Measurements from ENCODE around the gene CADPS.

CADPS gene

DNA sequence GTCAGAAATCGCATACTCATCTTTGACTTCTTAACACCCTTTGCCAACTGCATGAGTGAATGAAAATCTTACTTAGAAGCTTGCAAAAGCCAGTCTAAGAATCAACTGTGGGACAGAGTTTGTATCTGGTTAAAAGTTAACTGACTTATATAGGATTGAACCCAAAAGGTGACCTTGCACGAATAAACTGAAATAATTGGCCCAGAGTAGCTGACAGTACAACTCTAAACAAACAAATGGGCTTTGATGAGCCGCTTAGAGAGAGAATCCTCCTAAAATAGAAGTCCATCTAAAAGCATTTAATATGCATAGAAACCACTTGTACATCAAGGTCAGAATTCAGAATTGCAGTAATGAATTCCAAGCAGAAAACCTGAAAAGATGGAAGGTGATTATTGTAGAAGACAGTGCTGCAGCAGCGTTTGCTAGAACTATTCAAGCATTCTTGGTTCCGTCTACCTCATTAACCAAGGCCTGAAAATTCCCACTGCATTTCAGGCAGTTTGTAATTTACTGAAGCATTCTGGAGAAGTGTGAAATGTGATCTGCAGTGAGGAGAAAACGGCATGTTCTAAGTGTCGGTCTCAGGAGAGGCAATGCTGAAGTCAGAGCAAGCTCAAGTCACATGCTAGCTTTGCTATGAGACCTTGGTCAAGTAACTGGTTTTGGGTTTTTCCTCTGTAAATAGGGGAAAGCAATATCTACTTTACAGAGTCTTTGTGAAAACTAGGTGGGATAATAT, 103.7 kb downstream of the CADPS start:
- TF ChIP-seq, protein P1, sequence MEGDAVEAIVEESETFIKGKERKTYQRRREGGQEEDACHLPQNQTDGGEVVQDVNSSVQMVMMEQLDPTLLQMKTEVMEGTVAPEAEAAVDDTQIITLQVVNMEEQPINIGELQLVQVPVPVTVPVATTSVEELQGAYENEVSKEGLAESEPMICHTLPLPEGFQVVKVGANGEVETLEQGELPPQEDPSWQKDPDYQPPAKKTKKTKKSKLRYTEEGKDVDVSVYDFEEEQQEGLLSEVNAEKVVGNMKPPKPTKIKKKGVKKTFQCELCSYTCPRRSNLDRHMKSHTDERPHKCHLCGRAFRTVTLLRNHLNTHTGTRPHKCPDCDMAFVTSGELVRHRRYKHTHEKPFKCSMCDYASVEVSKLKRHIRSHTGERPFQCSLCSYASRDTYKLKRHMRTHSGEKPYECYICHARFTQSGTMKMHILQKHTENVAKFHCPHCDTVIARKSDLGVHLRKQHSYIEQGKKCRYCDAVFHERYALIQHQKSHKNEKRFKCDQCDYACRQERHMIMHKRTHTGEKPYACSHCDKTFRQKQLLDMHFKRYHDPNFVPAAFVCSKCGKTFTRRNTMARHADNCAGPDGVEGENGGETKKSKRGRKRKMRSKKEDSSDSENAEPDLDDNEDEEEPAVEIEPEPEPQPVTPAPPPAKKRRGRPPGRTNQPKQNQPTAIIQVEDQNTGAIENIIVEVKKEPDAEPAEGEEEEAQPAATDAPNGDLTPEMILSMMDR (IDR thresholded peaks at IDR 0.05; ENCODE audit: low read depth, low read length) = no peak
- DNase-seq (ENCODE audit: low read depth in 2 of 2) = no peak
- no peak overlapping the region for H3K4me3 ChIP-seq (replicated peaks in 1 of 2; ENCODE audit: low read depth in 2 of 2, low read length in 2 of 2)

DNA sequence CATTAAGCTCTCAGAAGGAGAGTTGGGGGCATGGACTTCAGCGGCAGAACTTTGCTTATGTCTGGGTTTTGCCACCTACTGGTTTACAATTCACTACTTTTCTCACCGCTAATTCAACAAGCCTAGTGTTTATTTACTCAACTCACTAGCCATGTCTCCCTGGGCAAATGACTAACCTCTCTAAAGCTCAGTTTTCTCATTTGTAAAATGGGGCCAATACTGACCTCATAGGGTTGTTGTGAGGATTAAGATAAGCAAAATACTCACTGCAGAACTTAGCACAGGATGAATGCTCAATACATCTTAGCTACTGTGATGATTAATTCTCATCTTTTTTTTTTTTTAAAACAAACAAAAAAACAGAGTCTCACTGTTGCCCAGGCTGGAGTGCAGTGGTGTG, 106.3 kb downstream of the CADPS start:
- TF ChIP-seq, protein P1 (IDR thresholded peaks at IDR 0.05; ENCODE audit: low read depth, low read length) = no peak
- no peak for DNase-seq (ENCODE audit: low read depth in 2 of 2)
- H3K4me3 ChIP-seq (replicated peaks in 1 of 2; ENCODE audit: low read depth in 2 of 2, low read length in 2 of 2) = no peak overlapping the region

DNA sequence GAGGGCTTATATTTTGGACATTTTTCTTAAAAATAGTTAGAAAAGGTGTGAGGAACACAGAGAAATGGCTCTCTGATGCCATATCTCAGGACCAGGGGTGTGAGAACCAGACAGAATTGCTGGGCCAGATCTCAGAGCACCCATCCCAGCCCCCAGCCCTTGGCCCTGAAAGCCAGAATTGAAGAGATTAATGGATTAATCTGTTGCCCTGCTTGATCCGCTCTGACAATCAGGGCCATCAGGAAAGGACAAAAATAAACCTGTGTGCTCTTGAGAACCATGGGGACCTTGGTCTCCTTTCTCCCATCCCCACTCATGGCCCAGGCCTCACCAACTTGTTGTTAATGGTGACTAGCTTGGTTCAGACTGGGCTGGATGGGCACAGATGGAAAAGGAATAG, 113.5 kb downstream of the CADPS start:
- TF ChIP-seq, protein P1 (IDR thresholded peaks at IDR 0.05; ENCODE audit: low read depth, low read length) = no peak
- no peak for DNase-seq (ENCODE audit: low read depth in 2 of 2)
- H3K4me3 ChIP-seq (replicated peaks in 1 of 2; ENCODE audit: low read depth in 2 of 2, low read length in 2 of 2) = no peak overlapping the region

DNA sequence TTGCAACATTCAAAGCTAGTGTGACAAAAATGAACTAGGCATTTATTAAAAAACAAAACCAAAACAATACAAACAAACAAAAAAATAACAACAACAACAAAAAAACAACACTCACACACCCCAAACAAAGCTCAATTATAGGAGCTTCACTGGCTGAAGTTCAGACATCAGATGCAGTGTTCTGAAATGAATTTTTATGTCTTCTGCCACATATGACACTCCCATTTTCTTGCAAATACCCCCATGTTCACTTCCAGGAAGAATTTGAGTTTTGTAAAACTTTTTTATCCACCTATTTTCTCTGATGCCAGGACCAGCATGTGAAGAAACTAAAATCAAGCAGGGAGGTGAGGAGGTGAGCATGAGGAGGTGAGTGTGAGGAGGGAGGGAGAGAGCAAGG, 113.9 kb downstream of the CADPS start:
- no peak overlapping the region for H3K4me3 ChIP-seq (replicated peaks in 1 of 2; ENCODE audit: low read depth in 2 of 2, low read length in 2 of 2)
- TF ChIP-seq, protein P1 (IDR thresholded peaks at IDR 0.05; ENCODE audit: low read depth, low read length) = no peak
- no peak for DNase-seq (ENCODE audit: low read depth in 2 of 2)

DNA sequence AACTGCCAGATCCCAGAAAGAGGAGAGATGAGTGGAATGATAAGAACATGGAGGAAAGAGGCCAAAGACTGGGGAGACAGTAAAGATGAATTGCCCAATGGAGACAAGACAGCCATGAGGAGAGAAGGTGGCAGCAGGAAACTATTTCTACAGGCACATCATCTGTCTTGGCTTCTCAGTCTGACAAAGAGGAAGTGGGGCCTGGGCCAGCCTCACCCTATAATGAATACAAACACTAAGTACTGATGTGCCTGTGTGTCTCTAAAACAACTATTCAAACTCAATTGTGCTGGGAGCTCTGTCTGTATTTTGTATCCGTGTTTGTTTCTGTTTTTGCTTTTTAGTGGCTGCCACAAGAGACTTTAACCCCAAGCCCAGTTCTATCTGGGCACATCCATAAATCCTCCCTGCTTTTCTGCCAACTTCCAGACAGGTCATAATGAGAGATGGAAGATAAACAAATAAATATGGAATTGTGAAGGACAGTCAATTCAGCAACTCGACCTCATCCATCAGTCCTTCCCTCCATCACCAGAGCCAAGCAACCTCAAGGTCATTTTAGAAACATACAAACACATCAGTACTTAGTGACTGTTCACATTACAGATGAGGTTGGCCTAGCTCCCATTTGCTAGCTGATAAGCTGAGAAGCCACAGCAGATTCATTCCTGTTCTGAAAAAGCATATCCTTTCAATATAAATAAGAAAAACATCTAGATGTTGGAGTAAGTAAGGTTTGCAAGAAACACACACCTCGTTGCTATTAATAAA, 116.7 kb downstream of the CADPS start:
- no peak overlapping the region for H3K4me3 ChIP-seq (replicated peaks in 1 of 2; ENCODE audit: low read depth in 2 of 2, low read length in 2 of 2)
- TF ChIP-seq, protein P1 (IDR thresholded peaks at IDR 0.05; ENCODE audit: low read depth, low read length) = no peak
- DNase-seq (ENCODE audit: low read depth in 2 of 2) = no peak

DNA sequence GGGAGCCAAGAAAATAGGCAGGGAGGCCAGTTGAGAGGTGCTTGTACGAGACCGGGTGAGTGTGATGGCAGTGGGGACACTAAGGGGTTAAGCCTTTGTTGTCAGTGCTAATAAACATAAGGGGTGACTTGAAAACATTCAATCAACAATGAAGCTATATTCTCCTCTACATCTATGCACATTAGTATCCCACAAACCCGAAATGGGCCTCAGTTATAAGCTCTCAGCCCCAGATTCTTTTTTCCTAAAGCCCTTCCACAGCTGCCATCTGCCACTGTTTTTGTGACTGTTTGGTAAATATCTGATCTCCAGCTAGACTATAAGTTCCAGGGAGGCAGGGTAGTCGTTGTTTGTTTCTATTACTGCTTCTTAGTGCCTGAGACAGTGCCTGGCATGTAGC, 118.2 kb downstream of the CADPS start:
- H3K4me3 ChIP-seq (replicated peaks in 1 of 2; ENCODE audit: low read depth in 2 of 2, low read length in 2 of 2) = no peak overlapping the region
- TF ChIP-seq, protein P1 (IDR thresholded peaks at IDR 0.05; ENCODE audit: low read depth, low read length) = no peak
- no peak for DNase-seq (ENCODE audit: low read depth in 2 of 2)

Data from cardiac fibroblast (primary cell).